GM12865 (cell line): ENCODE results near the gene USP3.
"Not testable (repeated sequence)": the region's sequence is repeated elsewhere in the genome, so short reads cannot be mapped to it uniquely, and the experiment has no call there.

Source experiments
- DNase-seq: peaks from one replicate; pipeline ENCODE4 v3.0.0; 2010; ENCODE audit warnings: low read depth
- H3K4me3 ChIP-seq: 2 replicates; pipeline ENCODE4 v1.5.1; 2011; ENCODE audit warnings: mild to moderate bottlenecking, low read depth, low read length, control low read depth
- TF ChIP-seq, protein P1 (sequence below): IDR thresholded peaks from 2 replicates; pipeline ENCODE4 v1.5.1; 2011; ENCODE audit warnings: low read length, control low read depth, low read depth, inconsistent platforms; ENCODE audit not compliant: insufficient read depth; ENCODE audit errors: missing control alignments

USP3 gene

DNA sequence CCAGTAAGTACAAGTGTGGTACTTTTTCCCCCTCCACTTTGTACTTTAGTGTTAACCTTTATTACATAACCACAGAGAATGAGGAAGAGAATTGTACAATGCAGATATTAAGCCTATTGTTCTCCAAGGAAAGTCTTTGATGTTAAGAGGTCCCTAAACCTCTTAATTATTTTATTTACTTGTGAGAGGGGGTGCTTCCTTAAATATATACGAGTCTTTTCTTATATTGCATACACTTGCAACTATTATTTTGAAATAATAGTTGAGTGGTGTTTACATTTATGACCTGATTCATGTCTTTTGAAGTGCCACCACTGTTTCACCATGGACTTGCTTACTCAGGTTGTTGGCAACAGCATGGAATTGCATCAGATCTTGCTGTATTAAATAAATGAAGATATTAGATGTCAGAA is 10.1 kb downstream of the USP3 start:
- DNase-seq = no peak

DNA sequence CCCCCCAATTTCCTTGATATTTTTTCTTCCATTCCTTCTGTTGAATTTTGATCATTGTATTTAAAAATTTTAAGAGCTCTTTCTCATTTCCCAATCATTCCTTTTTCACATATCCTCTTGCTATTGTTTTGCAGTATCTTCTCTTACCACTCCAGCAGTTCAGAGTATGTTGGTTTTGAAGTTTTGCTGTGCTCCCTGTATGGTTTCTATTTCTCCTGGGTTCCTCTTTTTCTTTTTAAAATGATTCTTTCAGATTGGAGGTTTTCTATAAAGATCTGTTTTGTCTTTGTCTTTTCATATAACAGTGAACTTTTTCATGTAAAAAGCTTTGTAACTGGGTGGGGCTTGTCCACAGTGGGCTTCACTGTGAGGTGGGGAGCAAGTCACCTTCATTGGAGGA is 12.8 kb downstream of the USP3 start:
- no peak for DNase-seq
- H3K4me3 ChIP-seq = no peak overlapping the region
- TF ChIP-seq, protein P1, sequence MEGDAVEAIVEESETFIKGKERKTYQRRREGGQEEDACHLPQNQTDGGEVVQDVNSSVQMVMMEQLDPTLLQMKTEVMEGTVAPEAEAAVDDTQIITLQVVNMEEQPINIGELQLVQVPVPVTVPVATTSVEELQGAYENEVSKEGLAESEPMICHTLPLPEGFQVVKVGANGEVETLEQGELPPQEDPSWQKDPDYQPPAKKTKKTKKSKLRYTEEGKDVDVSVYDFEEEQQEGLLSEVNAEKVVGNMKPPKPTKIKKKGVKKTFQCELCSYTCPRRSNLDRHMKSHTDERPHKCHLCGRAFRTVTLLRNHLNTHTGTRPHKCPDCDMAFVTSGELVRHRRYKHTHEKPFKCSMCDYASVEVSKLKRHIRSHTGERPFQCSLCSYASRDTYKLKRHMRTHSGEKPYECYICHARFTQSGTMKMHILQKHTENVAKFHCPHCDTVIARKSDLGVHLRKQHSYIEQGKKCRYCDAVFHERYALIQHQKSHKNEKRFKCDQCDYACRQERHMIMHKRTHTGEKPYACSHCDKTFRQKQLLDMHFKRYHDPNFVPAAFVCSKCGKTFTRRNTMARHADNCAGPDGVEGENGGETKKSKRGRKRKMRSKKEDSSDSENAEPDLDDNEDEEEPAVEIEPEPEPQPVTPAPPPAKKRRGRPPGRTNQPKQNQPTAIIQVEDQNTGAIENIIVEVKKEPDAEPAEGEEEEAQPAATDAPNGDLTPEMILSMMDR = no peak

More for the DNA sequence above, 10.1 kb downstream of the USP3 start:
- TF ChIP-seq, protein P1 = no peak
- H3K4me3 ChIP-seq = no peak overlapping the region

DNA sequence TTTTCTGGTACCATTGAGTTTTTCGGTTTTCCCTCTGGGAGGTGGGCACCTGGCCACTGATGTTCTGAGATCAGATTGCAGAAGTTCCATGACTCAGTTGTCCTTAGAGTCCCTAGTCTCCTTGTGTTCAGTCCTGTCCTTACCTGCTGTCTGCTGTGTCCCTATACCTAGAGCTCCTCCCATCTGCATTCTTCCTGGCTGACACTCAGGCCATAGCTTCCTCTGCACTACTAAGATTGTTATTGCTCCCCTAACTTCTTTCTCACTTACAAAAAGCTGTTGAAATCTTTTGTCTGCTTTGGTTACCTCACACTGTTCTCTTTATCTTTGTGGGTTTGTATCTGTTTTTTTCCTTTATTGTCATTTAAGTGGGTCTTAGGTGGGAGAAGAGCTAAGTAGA is 13.2 kb downstream of the USP3 start:
- DNase-seq = no peak

DNA sequence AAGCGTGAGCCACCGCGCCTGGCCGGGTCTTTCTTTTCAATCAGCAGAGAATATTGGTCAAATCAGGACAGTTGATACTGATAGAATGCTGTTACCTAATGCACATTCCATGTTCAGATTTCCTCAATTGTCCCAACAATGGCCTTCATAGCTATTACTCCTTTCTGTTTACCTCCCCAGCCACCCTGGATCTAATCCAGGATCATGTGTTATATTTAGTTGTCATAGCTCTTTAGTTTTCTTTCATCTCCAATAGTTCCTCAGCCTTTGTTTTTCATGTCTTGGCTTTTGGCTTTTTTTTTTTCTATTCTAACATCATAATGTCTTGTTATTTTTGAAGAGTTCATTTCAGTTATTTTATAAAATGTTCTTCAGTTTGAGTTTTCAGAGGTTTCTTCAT is 14.6 kb downstream of the USP3 start:
- no peak for DNase-seq
- TF ChIP-seq, protein P1 = no peak
- H3K4me3 ChIP-seq = no peak overlapping the region

More for the DNA sequence above, 13.2 kb downstream of the USP3 start:
- TF ChIP-seq, protein P1 = no peak
- no peak overlapping the region for H3K4me3 ChIP-seq

DNA sequence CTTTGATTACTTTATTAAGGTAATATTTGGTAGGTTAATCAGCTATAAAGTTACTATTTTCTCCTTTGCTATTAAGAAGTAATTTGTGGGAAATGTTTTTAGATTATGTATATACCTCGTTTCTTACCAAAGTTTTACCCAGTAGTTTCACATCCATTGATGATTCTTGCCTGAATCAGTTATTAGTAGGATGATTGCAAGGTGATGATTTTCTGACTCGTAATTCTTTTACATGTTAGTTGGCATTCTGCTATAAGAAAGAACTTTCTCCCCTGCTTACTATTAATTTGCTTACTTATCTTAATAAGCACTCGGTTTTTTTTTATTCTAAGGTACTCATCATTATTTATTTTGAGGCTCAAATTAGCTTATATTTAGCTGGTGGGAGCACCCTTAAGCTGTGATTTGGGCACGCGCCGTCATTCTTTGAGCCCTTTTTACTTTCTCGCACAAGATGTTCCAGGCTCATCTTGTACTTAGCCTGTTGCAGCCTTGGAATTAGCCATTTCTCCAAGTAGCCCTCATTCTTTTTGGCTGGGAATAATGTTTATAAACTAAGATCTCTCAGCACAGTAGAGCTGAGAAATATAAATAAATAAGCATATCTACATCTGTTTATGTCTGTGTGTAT is 15.3 kb downstream of the USP3 start:
- no peak for DNase-seq
- no peak overlapping the region for H3K4me3 ChIP-seq
- TF ChIP-seq, protein P1 = no peak

DNA sequence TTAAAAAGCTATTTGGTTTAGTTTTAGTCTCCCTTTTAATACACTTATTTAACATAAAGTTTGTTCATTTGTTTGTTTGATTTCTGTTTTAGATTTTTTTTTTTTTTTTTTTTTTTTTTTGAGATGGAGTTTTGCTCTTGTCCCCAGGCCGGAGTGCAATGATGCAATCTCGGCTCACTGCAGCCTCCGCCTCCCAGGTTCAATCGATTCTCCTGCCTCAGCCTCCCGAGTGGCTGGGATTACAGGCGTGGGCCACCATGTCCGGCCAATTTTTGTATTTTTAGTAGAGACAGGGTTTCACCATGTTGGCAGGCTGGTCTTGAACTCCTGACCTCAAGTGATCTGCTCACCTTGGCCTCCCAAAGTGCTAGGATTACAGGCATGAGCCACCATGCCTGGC is 16.1 kb downstream of the USP3 start:
- not testable (repeated sequence) for H3K4me3 ChIP-seq, DNase-seq

DNA sequence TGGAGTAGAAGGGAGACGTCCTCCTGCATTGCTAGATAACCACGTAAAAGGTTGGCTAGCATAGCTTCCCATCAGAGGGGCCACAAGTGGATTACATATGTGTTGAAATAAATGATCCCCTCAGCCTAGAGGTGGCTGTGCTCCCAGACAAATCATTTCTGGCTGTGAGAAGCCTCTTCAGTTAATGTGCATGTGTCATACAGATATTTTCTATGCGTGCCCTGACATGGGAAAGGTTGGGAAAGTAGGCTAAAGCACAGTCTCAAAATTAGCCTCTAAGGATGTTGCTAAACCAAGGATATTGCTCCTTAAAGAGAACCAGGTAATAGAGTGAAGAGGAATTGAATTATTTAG is 17.8 kb downstream of the USP3 start:
- no peak overlapping the region for H3K4me3 ChIP-seq
- DNase-seq = no peak
- TF ChIP-seq, protein P1 = no peak
